Heart left ventricle (tissue), 13 donors: ENCODE data around the gene C1orf159.

ENCODE experiments used
- CTCF ChIP-seq, 12 donors: fragments of 200-600 bp; sonication (generic) in 4 of 12; IDR thresholded peaks; one replicate each; pipeline versions ENCODE4 v1.5.0 to v1.8.0; 2018 to 2022; ENCODE audit warnings: antibody characterized with exemption in 12 of 12, mild to moderate bottlenecking in 5 of 12
- POLR2A ChIP-seq, 2 donors: fragments of 450-650 bp; IDR thresholded peaks; one replicate each; pipeline ENCODE4 v1.6.1; 2017; ENCODE audit warnings: antibody characterized with exemption in 2 of 2, mild to moderate bottlenecking in 2 of 2, moderate library complexity in 2 of 2
- donor health status: ischemic (EF 13 %, LVEDD 7.1; RV severe dilation, severe dysfunction).
- donor health status: DM: no; HTN: yes; CAD: no.
- donor health status: DM: no; HTN: no; CAD: no.
- donor health status: ischemic (EF 25% LVEDD 6.9; RV normal size, moderate dysfunction).
- donor health status: ischemic (EF 25% LVEDD 5.7; RV mildly dilated, moderate dysfunction).
- donor health status: ischemic (EF 35%, LVEDD 5.7; RV mildly dilated, moderate dysfunction).
- donor health status: nonischemic (EF 11% LVEDD 7.7; RV severe dilation, severe dysfunction).
- donor health status: DM: yes; HTN: yes; CAD: no.
- donor health status: PGD.
- donor health status: ischemic (EF 29% LVEDD 5.4; RV normal size, mild dysfunction).
- donor health status: nonischemic (EF 23%, LVEDD 6.1; RV moderate dilation, normal function).

DNA sequence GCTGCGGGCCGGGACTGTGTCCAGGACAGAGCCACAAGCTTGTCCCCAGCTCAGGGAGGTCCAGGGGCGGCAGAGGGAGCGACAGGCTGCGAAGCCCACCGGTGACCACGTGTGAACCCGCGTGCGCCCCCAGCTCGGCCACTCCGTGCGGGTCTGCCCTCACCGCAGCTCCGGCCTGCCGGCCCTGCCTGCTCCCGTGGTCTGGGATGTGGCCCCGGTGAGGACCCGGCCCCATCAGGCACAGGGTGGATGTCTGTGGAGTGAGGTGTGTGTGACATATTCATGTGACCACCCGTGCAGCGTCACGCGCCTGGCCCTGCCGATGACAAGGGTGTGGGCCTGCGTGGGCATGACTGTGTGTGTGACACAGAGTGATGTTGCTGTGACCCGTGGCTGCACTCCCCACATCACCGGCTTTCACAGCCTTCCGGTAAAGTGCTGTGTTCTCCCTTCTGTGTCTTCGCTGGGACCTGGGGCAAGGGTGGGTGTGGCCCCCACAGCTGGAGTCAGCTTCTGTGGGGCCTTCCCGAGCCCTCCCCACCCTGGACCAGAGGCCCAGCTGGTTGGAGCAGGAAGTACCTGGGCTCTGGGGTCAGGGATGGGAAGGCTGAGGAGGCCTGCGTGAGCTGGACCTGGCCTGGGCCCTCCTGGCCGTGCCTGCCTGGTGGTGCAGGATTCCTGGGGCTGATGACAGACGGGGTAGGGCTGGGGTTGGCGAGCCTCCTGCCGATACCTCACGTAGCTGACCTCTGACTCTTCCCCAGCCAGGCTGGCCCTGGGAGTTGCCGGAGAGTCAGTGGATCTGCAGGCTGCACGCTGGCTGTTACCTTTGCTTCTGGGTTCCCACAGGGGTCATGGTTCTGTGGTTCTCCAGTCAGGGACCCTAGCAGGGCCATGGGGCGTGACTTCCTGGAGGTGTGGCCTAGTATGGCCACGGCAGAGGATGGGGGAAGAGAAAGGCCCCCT, 45.9 kb downstream of the C1orf159 start:
- no peak for TF ChIP-seq CTCF (IDR thresholded peaks at IDR 0.05)
- TF ChIP-seq POLR2A (IDR thresholded peaks at IDR 0.05), result no peak
